Ammon's horn (tissue), 1 donor: Measurements from ENCODE around the gene CRADD.
"Not testable (repeated sequence)": the region's sequence is repeated elsewhere in the genome, so short reads cannot be mapped to it uniquely, and the experiment has no call there.

Experiments
- DNase-seq: peaks from one replicate; pipeline ENCODE4 v3.0.0-alpha.2; 2016; ENCODE audit warnings: low spot score

Gene CRADD

DNA sequence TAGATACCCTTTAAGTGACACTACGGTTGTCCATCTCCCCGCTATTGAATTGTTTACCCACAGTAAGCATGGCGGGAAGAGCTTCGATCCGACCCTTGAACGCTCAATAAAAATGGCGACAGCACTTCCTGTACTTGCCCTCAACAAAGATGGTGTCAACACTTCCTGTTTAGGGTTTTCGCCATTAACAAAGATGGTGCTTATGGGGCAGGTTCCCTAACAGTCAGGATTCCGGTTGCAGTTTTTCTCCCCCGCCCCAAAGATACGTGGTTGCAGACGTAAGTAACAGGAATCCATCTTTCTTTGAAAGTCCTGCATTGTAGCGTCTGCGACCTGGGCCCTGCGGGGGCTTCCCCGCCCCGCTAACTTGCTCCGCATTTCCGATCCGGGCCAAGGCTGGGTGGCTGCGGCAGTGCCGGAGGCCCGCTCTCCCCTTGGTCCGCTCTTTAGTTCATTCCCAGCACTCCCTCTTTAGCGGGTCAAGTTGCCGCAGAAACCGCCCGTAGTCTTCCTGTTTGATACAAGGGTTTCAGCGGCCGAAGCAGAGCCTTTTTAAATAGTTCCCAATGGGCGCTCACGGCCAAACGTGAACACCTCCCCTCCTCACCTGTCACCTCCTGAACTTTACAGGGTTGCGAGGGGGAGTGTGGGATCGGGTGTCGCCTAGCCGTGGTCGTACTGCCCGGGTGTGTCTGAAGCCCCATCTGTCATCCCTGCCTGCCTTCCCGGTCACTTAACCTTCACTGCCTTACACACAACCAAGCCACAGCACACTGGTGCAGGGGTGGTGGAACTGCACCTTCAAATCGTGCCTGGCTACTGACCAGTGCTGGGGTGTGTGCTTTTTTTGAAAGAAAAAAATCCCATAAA lies at the start of gene CRADD:
Gene CRADD (plus strand): TSS at position 181 of the 870 bp plus-strand sequence.
- DNase-seq: peak; percentile 96

DNA sequence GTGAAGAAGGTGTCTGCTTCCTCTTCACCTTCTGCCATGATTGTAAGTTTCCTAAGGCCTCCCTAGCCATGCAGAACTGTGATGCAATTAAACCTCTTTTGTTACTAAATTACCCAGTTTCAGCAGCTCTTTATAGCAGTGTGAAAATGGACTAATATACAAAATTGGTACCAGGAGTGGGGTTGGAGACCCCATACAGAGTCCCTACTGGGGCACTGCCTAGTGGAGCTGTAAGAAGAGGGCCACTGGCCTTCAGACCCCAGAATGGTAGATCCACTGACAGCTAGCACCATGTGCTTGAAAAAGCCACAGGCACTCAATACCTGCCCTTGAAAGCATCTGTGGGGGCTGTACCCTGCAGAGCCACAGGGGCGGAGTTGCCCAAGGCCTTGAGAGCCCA lies 44.8 kb upstream of the CRADD start:
- DNase-seq: no peak

DNA sequence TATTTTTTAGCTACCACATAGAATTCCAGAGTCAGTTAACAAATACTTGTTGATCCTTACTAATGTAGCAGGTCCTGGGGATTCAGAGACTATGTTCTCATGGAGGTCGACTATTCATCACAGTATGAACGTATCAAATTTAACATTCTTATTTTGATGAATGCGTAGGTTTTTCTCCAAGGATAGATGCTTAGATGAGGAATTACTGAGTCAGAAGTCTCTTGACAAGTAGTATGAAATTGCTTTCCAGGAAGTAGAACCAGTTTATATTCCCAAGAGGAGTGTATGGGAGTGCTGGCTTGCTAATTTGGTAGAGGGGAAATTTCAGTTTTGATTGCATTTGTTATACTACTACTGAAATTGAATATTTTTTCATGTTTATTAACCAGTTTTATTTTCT lies 42.8 kb upstream of the CRADD start:
- DNase-seq: no peak

GRCh38 chr12:93636708-93637107 lies 40.5 kb upstream of the CRADD start:
- no peak for DNase-seq

- DNase-seq: no peak
Observed at GRCh38 chr12:93638095-93638494, 39.1 kb upstream of the CRADD start.

DNA sequence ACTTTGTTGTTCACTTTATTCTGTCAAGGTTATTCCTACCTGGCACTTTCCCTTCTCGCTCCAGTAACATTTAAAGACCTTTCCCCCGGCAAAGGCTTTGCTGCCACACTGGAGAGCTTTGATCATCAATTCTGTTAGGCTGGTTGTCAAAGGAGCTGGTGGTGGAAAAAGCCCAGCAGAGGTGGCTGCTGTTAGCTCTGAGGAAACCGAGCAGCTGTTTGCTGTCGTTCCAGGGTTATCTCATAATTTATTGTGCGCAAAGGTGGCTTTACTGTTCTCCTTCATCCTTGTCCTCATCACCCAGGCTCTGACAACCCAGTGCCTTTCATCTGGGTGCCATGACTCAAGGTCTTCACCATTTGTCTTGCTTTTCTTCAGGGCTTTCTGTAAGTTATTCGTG lies 38.2 kb upstream of the CRADD start:
- no peak for DNase-seq

DNA sequence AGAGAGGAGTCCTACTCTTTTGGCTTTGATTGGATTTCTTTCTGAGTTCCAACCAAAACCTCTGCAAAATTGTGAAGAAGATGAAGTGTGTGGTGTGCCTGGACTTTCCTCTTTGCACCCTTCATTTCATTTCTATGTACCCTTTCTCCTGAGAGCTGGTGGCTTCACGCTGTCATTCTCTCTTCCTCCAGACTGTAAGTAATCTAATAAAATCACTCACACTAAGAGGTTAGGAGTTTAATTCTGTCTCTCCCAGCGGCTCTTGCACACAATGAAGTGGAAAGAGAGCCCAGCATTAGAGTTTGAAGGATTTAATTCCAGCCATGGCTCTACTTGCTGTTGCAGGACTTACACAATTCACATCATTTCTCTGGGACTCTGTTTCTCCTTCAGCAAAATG lies 37.8 kb upstream of the CRADD start:
- no peak for DNase-seq

DNA sequence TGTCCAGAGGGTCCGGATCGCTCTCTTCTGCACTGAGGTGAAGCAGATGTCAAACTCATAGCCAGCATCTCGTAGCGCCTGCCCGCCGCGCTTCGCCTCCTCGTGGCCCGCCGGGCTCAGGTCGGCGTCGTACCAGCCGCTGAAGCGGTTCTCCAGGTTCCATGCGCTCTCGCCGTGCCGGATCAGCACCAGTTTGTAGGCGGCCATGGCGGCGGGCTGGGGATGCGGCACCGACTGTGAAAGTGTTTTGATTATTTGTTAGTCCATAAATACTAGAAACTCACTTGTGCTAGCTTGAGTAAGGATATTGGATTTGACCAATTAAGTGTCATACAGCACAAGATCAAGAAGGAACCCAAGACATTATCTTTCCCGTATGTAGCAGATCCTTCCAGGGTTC lies 35.8 kb upstream of the CRADD start:
- DNase-seq: not testable (repeated sequence)

GRCh38 chr12:93642751-93643150 lies 34.4 kb upstream of the CRADD start:
- no peak for DNase-seq

GRCh38 chr12:93645702-93646101 lies 31.5 kb upstream of the CRADD start:
- DNase-seq: no peak

GRCh38 chr12:93650626-93651025 lies 26.5 kb upstream of the CRADD start:
- DNase-seq: no peak

- DNase-seq: no peak
Observed at GRCh38 chr12:93653079-93653478, 24.1 kb upstream of the CRADD start.

- no peak for DNase-seq
Observed at GRCh38 chr12:93653712-93654111, 23.5 kb upstream of the CRADD start.

- DNase-seq: no peak
Observed at GRCh38 chr12:93654421-93654820, 22.8 kb upstream of the CRADD start.

DNA sequence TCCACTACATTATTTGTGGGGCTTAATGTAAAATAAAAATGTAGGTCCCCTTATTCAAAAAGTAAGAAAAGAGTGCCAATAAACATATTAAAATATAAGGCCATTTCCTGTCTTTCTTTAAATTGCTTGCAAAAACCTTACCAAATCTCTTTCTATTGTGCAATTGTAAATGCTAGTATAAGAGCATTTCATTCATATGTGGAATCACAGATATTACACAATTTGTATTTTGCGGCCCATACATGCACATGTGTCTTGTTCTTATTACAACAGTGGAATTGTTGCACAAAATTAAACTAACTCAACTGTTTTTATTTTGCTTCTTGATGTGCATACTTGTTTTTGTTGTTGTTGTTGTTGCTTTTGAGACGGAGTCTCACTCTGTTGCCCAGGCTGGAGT lies 20.1 kb upstream of the CRADD start:
- DNase-seq: no peak

DNA sequence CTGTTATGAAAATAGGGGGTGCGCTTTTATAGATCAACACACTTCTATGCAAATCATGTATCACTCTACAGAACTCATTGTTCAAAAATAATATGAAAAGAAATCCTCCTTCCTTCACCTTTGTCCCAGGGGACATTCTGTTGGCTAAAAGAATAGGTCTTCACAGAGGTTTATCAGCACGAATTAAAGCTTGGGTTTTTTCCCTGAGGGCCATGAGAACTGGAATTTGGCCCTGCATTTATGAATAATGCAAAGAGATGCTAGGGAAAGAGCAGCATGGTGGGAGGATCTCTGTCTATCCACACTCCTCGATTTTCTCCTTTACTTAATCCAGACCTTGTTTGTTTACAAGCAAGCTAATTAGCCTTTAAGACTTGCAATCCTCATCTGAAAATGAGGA lies 16.2 kb upstream of the CRADD start:
- no peak for DNase-seq

DNA sequence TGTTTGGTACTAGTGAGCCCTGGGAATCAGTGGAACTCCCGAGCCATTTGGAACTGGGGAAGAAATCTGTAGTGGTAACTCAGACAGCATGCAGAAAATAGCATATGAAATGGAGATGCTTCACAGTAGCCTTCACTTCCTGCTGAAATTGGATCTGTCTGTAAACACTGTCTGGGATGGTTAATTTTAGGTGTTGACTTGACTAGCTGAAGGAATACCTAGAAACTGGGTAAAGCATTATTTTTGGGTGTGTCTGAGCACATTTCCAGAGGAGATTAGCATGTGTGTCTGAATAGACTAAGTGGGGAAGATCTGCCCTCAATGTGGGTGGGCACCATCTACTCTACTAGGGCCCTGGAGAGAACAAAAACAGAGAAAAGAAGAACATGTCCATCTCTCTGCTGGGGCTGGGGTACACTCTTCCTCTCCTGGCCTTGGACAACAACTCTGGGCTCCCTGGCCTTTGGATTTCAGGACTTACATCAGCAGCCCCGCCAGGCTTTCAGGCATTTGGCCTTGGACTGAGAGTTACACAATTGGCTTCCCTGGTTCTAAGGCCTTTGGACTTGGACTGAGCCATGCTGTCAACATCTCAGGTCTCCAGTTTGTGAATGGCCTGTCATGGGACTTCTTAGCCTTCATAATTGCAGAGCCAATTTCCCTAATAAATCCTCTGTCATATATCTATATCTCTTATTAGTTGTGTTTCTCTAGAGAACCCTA lies 14.0 kb upstream of the CRADD start:
- DNase-seq: no peak

DNA sequence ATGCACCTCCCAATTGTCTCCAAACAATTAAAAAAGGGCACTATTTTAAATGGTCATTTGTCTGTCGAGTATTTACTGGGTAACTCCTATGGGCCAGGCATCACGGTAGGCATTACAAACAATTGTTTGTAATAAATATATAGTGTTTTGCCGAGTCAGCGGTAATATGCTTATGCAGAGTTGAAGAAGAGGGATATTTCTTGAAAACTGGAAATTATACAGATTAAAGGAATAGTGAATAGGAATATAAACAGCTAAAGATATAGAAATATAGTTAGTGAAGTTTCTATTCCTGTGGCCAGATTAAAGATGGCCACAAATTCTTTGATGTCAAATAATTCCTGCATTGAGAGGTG lies 13.5 kb upstream of the CRADD start:
- no peak for DNase-seq

- DNase-seq: no peak
Observed at GRCh38 chr12:93664573-93665138, 12.5 kb upstream of the CRADD start.

- DNase-seq: no peak
Observed at GRCh38 chr12:93667672-93668071, 9.5 kb upstream of the CRADD start.

- no peak for DNase-seq
Observed at GRCh38 chr12:93668919-93669418, 8.2 kb upstream of the CRADD start.

- no peak for DNase-seq
Observed at GRCh38 chr12:93669452-93669851, 7.7 kb upstream of the CRADD start.

- no peak for DNase-seq
Observed at GRCh38 chr12:93670104-93670503, 7.1 kb upstream of the CRADD start.
